Measurements from ENCODE around the gene FSTL1. TPM values are rescaled to one million over a fixed set of nuclear protein-coding genes. Genes with fewer than 3 reads are reported as not detected.

The FSTL1 gene
- total and polyA plus RNA-seq, 2 donors (not counting 1 experiment from before 2014, with no cell fraction given): 0.15 TPM; not detected in 1

DNA sequence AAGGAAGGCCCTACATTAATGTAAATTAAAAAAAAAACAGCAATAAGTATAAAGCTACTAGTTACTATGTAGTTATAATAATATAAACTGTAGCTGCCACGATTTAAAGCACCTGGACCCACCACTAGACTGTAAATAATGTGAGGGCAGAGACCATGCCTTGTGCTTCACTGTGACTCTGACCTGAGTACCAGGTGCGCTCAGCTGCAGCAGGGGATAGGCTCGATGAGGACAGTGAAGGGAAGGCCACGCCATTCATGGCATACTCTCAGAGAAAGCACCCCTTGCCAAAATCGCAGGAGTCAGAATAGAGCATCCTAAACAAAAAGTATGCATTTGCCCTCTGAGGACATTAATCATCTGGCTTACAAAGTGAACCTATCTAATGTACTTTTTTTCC is 5.1 kb downstream of the FSTL1 start:
- no peak overlapping the region for H3K9ac ChIP-seq (ENCODE audit: low read length)
- no peak overlapping the region for H3K4me2 ChIP-seq (replicated peaks; ENCODE audit: low read depth, low read length, poor library complexity, severe bottlenecking)
- no peaks in the 10 kb centered on the region for H3K79me2 ChIP-seq (ENCODE audit: control insufficient read depth, insufficient read depth, low read length)
- CTCF ChIA-PET: interaction anchor here (1.4 kb wide), 1 partner anchor 28 kb away, joined by 4 read pairs; no protein-coding TSS in a partner anchor
- H3K9me3 Mint-ChIP-seq (ENCODE audit: insufficient read depth): no peaks in the 10 kb centered on the region
- H2AFZ ChIP-seq (ENCODE audit: insufficient read depth, low read depth, low read length, poor library complexity, severe bottlenecking): no peak overlapping the region
- no peak overlapping the region for H3K27ac ChIP-seq (ENCODE audit: low read length in 2 of 2)
- H3K4me3 Mint-ChIP-seq: no peak overlapping the region
- TF ChIP-seq, protein P1, sequence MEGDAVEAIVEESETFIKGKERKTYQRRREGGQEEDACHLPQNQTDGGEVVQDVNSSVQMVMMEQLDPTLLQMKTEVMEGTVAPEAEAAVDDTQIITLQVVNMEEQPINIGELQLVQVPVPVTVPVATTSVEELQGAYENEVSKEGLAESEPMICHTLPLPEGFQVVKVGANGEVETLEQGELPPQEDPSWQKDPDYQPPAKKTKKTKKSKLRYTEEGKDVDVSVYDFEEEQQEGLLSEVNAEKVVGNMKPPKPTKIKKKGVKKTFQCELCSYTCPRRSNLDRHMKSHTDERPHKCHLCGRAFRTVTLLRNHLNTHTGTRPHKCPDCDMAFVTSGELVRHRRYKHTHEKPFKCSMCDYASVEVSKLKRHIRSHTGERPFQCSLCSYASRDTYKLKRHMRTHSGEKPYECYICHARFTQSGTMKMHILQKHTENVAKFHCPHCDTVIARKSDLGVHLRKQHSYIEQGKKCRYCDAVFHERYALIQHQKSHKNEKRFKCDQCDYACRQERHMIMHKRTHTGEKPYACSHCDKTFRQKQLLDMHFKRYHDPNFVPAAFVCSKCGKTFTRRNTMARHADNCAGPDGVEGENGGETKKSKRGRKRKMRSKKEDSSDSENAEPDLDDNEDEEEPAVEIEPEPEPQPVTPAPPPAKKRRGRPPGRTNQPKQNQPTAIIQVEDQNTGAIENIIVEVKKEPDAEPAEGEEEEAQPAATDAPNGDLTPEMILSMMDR (IDR thresholded peaks at IDR 0.05): no peak
- TF ChIP-seq EZH2 (IDR thresholded peaks at IDR 0.05; ENCODE audit: borderline replicate concordance, insufficient read depth, low read depth, low read length, poor library complexity, severe bottlenecking): no peak
- DNase-seq (no peak), ATAC-seq (ENCODE audit: low read depth) (no peak)
- POLR2A ChIA-PET: interaction anchor here (0.6 kb wide), 1 partner anchor 82 kb away, joined by 5 read pairs; no protein-coding TSS in a partner anchor
- no peak overlapping the region for H3K4me3 ChIP-seq (ENCODE audit: control extremely low read depth in 1 of 5, extremely low read depth in 1 of 5, insufficient read depth in 1 of 5, low read depth in 2 of 5, low read length in 4 of 5)
- H3K9me3 ChIP-seq (ENCODE audit: control extremely low read depth in 1 of 3, control insufficient read depth in 2 of 3, insufficient read depth in 1 of 3, low read length in 2 of 3): no peaks in the 10 kb centered on the region
- H3K27me3 ChIP-seq (replicated peaks in 1 of 4; ENCODE audit: control extremely low read depth in 1 of 4, control insufficient read depth in 3 of 4, insufficient read depth in 4 of 4, low read length in 3 of 4): peaks cover 0 to 33% (median 10%) of the 10 kb centered on the region in 4 experiments
- H4K20me1 ChIP-seq (ENCODE audit: control insufficient read depth, insufficient read depth, low read length, poor library complexity, severe bottlenecking): no peaks in the 10 kb centered on the region
- intact Hi-C loops (cut with micrococcal nuclease): no loop called here
- H3K27me3 Mint-ChIP-seq: peaks cover 36% of the 10 kb centered on the region
- H3K27ac Mint-ChIP-seq: no peak overlapping the region
- peaks cover 5 to 8% of the 10 kb centered on the region in 2 donors for H3K4me1 ChIP-seq (ENCODE audit: control insufficient read depth in 2 of 2, insufficient read depth in 2 of 2, low read length in 2 of 2)
- H3K36me3 ChIP-seq (replicated peaks in 1 of 2; ENCODE audit: control extremely low read depth in 1 of 2, control insufficient read depth in 1 of 2, extremely low read depth in 1 of 2, insufficient read depth in 2 of 2, low read length in 1 of 2): no peaks in the 10 kb centered on the region
- peaks cover 10% of the 10 kb centered on the region for H3K4me1 Mint-ChIP-seq
- 94% methylated on average over 4 of the region's 5 CpGs for WGBS (ENCODE audit: insufficient coverage)

DNA sequence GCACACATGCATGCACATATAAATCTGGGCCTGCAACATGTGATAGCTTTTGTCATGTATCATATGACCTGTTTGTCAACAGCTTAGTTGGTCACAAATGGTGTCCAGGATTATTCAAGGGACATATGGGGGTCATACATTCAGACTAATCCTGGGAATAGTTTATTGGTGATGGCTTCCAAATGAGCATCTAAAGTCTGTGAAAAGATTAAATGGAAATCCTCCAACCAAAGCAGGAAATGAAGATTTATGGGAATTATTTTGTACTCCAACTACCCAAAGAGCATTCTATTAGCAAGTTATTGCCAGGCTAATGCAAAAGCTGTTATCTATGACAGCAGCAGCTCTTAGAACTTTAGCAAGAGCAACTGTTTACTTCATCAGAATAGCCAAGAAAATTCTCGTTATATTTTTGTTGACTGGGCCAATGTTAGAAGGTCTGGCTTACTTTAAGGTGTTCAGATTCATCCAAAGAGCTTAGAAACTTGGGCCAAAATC is 7.1 kb downstream of the FSTL1 start:
- Histone ChIP-seq H3K4me2 (replicated peaks; ENCODE audit: low read depth, low read length, poor library complexity, severe bottlenecking) (no peak overlapping the region), H3K4me1 (ENCODE audit: control insufficient read depth in 2 of 2, insufficient read depth in 2 of 2, low read length in 2 of 2) (no peaks in the 10 kb centered on the region), H3K27me3 (replicated peaks in 1 of 4; ENCODE audit: control extremely low read depth in 1 of 4, control insufficient read depth in 3 of 4, insufficient read depth in 4 of 4, low read length in 3 of 4) (peaks cover 0 to 15% (median 2%) of the 10 kb centered on the region in 4 experiments), H3K36me3 (replicated peaks in 1 of 2; ENCODE audit: control extremely low read depth in 1 of 2, control insufficient read depth in 1 of 2, extremely low read depth in 1 of 2, insufficient read depth in 2 of 2, low read length in 1 of 2) (no peaks in the 10 kb centered on the region), H3K27ac (ENCODE audit: low read length in 2 of 2) (no peak overlapping the region), H4K20me1 (ENCODE audit: control insufficient read depth, insufficient read depth, low read length, poor library complexity, severe bottlenecking) (no peaks in the 10 kb centered on the region), H3K79me2 (ENCODE audit: control insufficient read depth, insufficient read depth, low read length) (no peaks in the 10 kb centered on the region), H3K9me3 (ENCODE audit: control extremely low read depth in 1 of 3, control insufficient read depth in 2 of 3, insufficient read depth in 1 of 3, low read length in 2 of 3) (no peaks in the 10 kb centered on the region), H2AFZ (ENCODE audit: insufficient read depth, low read depth, low read length, poor library complexity, severe bottlenecking) (no peak overlapping the region), H3K4me3 (ENCODE audit: control extremely low read depth in 1 of 5, extremely low read depth in 1 of 5, insufficient read depth in 1 of 5, low read depth in 2 of 5, low read length in 4 of 5) (no peak overlapping the region), H3K9ac (ENCODE audit: low read length) (no peak overlapping the region)
- no peak overlapping the region for H3K27ac Mint-ChIP-seq
- no CpG with 5 or more reads among the region's 1 CpG for WGBS (ENCODE audit: insufficient coverage)
- H3K27me3 Mint-ChIP-seq: peaks cover 31% of the 10 kb centered on the region
- H3K4me3 Mint-ChIP-seq: no peak overlapping the region
- H3K9me3 Mint-ChIP-seq (ENCODE audit: insufficient read depth): no peaks in the 10 kb centered on the region
- no peak for TF ChIP-seq EZH2 (IDR thresholded peaks at IDR 0.05; ENCODE audit: borderline replicate concordance, insufficient read depth, low read depth, low read length, poor library complexity, severe bottlenecking)
- TF ChIP-seq, protein P1 (IDR thresholded peaks at IDR 0.05): no peak
- H3K4me1 Mint-ChIP-seq: no peaks in the 10 kb centered on the region
- ATAC-seq (ENCODE audit: low read depth): no peak
- ChIA-PET POLR2A (no interaction called here), CTCF (interaction anchor here (1.1 kb wide), 1 partner anchor 25 kb away, joined by 5 read pairs; no protein-coding TSS in a partner anchor)
- no peak for DNase-seq
- intact Hi-C loops (cut with micrococcal nuclease): no loop called here

Data from B cell (primary cell).